HEK293 (cell line): ENCODE measurements around the gene SMPD3.

Experiments
- CTCF ChIA-PET: fragments of 350-600 bp; formaldehyde crosslinking; extraction: SDS; loops from one replicate; lab custom pipeline; 2021; ENCODE audit warnings: antibody characterized with exemption; lab: Yijun Ruan, JAX
- POLR2A ChIA-PET: fragments of 300-600 bp; formaldehyde crosslinking; extraction: SDS; loops from one replicate; lab custom pipeline; 2020; ENCODE audit warnings: antibody characterized with exemption, inconsistent platforms; lab: Yijun Ruan, JAX
- H3K27ac ChIP-seq: fragments of 200-500 bp; sonication (Bioruptor generic); 2 replicates; pipeline ENCODE4 v1.5.1; 2014; ENCODE audit warnings: low read depth, low read length, control low read depth, inconsistent platforms; ENCODE audit errors: extremely low read depth
- H3K36me3 ChIP-seq, 2 experiments: fragments of 200-500 bp in 1 of 2; sonication (Bioruptor generic) in 1 of 2; 1 replicate in 1 of 2; 2 replicates in 1 of 2; pipeline ENCODE4 v1.5.1; 2014 to 2017; ENCODE audit warnings: inconsistent platforms in 2 of 2, low read length in 2 of 2; ENCODE audit not compliant: control insufficient read depth in 2 of 2, insufficient read depth in 1 of 2
- H3K4me1 ChIP-seq: fragments of 200-500 bp; sonication (Bioruptor generic); 2 replicates; pipeline ENCODE4 v1.5.1; 2014; ENCODE audit warnings: mild to moderate bottlenecking, low read length, inconsistent platforms; ENCODE audit not compliant: control insufficient read depth, insufficient read depth
- H3K4me3 ChIP-seq: 2 replicates; pipeline ENCODE4 v1.5.1; 2011; ENCODE audit warnings: low read depth, mild to moderate bottlenecking, control low read depth, low read length, moderate library complexity
- H3K9me3 ChIP-seq: fragments of 200-500 bp; sonication (Bioruptor generic); 2 replicates; pipeline ENCODE4 v1.5.1; 2014; ENCODE audit warnings: low read depth, low read length, inconsistent platforms; ENCODE audit not compliant: control insufficient read depth, insufficient read depth
- BCL6B ChIP-seq: fragments of 450-650 bp; formaldehyde crosslinking; IDR thresholded peaks from 2 replicates; pipeline ENCODE4 v1.5.1; 2017; ENCODE audit warnings: missing biosample characterization, missing genetic modification characterization
- HOXC10 ChIP-seq: sonication (generic); formaldehyde crosslinking; IDR thresholded peaks from 2 replicates; pipeline ENCODE4 v1.8.1; 2023; ENCODE audit warnings: mild to moderate bottlenecking, missing genetic modification reagents
- MYNN ChIP-seq: fragments of 450-650 bp; formaldehyde crosslinking; IDR thresholded peaks from 2 replicates; pipeline ENCODE4 v1.5.1; 2016; ENCODE audit warnings: missing biosample characterization, missing genetic modification characterization, borderline replicate concordance
- REPIN1 ChIP-seq: fragments of 450-650 bp; formaldehyde crosslinking; IDR thresholded peaks from 2 replicates; pipeline ENCODE4 v1.5.1; 2017; ENCODE audit warnings: missing biosample characterization, missing genetic modification characterization, low read depth
- SP3 ChIP-seq: fragments of 450-650 bp; formaldehyde crosslinking; IDR thresholded peaks from 2 replicates; pipeline ENCODE4 v1.5.1; 2016; ENCODE audit warnings: missing biosample characterization, missing genetic modification characterization
- TSHZ1 ChIP-seq: fragments of 450-650 bp; formaldehyde crosslinking; IDR thresholded peaks from 2 replicates; pipeline ENCODE4 v1.5.1; 2016; ENCODE audit warnings: missing biosample characterization, missing genetic modification characterization, borderline replicate concordance
- ZBTB21 ChIP-seq: fragments of 450-650 bp; formaldehyde crosslinking; IDR thresholded peaks from 2 replicates; pipeline ENCODE4 v1.5.1; 2017; ENCODE audit warnings: missing biosample characterization, missing genetic modification characterization
- ZBTB7A ChIP-seq: fragments of 450-650 bp; formaldehyde crosslinking; IDR thresholded peaks from 2 replicates; pipeline ENCODE4 v1.5.1; 2016; ENCODE audit warnings: low read depth, missing biosample characterization, missing genetic modification characterization
- ZNF121 ChIP-seq: fragments of 450-650 bp; formaldehyde crosslinking; IDR thresholded peaks from 2 replicates; pipeline ENCODE4 v1.5.1; 2016; ENCODE audit warnings: missing biosample characterization, missing genetic modification characterization
- ZNF138 ChIP-seq: fragments of 450-650 bp; formaldehyde crosslinking; IDR thresholded peaks from 2 replicates; pipeline ENCODE4 v1.5.1; 2016; ENCODE audit warnings: missing biosample characterization, missing genetic modification characterization, borderline replicate concordance
- ZNF155 ChIP-seq: fragments of 450-650 bp; formaldehyde crosslinking; IDR thresholded peaks from 2 replicates; pipeline ENCODE4 v1.5.1; 2016; ENCODE audit warnings: missing biosample characterization, missing genetic modification characterization
- ZNF157 ChIP-seq: fragments of 450-650 bp; formaldehyde crosslinking; IDR thresholded peaks from 2 replicates; pipeline ENCODE4 v1.5.1; 2016; ENCODE audit warnings: missing biosample characterization, missing genetic modification characterization
- ZNF221 ChIP-seq: fragments of 450-650 bp; formaldehyde crosslinking; IDR thresholded peaks from 2 replicates; pipeline ENCODE4 v1.5.1; 2017; ENCODE audit warnings: missing biosample characterization, missing genetic modification characterization, borderline replicate concordance
- ZNF24 ChIP-seq: fragments of 450-650 bp; formaldehyde crosslinking; IDR thresholded peaks from 2 replicates; pipeline ENCODE4 v1.5.1; 2016; ENCODE audit warnings: missing biosample characterization, missing genetic modification characterization
- ZNF266 ChIP-seq: fragments of 450-650 bp; formaldehyde crosslinking; IDR thresholded peaks from 2 replicates; pipeline ENCODE4 v1.5.1; 2016; ENCODE audit warnings: missing biosample characterization, missing genetic modification characterization, low read depth
- ZNF416 ChIP-seq: fragments of 450-650 bp; formaldehyde crosslinking; IDR thresholded peaks from 2 replicates; pipeline ENCODE4 v1.5.1; 2016; ENCODE audit warnings: missing biosample characterization, missing genetic modification characterization
- ZNF501 ChIP-seq: fragments of 450-650 bp; formaldehyde crosslinking; IDR thresholded peaks from 2 replicates; pipeline ENCODE4 v1.5.1; 2016; ENCODE audit warnings: missing biosample characterization, missing genetic modification characterization
- ZNF514 ChIP-seq: fragments of 450-650 bp; formaldehyde crosslinking; IDR thresholded peaks from 2 replicates; pipeline ENCODE4 v1.5.1; 2016; ENCODE audit warnings: missing biosample characterization, missing genetic modification characterization
- ZNF558 ChIP-seq: fragments of 450-650 bp; formaldehyde crosslinking; IDR thresholded peaks from 2 replicates; pipeline ENCODE4 v1.5.1; 2016; ENCODE audit warnings: missing biosample characterization, missing genetic modification characterization
- ZNF621 ChIP-seq: fragments of 450-650 bp; formaldehyde crosslinking; IDR thresholded peaks from 2 replicates; pipeline ENCODE4 v1.5.1; 2017; ENCODE audit warnings: missing biosample characterization, missing genetic modification characterization
- ZNF629 ChIP-seq: fragments of 450-650 bp; formaldehyde crosslinking; IDR thresholded peaks from 2 replicates; pipeline ENCODE4 v1.5.1; 2017; ENCODE audit warnings: missing biosample characterization, missing genetic modification characterization
- ZNF654 ChIP-seq: fragments of 450-650 bp; formaldehyde crosslinking; IDR thresholded peaks from 2 replicates; pipeline ENCODE4 v1.5.1; 2016; ENCODE audit warnings: low read depth, missing biosample characterization, missing genetic modification characterization
- ZNF664 ChIP-seq: fragments of 450-650 bp; formaldehyde crosslinking; IDR thresholded peaks from 2 replicates; pipeline ENCODE4 v1.5.1; 2016; ENCODE audit warnings: missing biosample characterization, missing genetic modification characterization
- ZNF677 ChIP-seq: fragments of 450-650 bp; IDR thresholded peaks from 2 replicates; pipeline ENCODE4 v1.5.0; 2018; ENCODE audit warnings: missing biosample characterization, mild to moderate bottlenecking, missing genetic modification characterization, moderate library complexity
- ZNF792 ChIP-seq: fragments of 450-650 bp; formaldehyde crosslinking; IDR thresholded peaks from 2 replicates; pipeline ENCODE4 v1.5.1; 2016; ENCODE audit warnings: missing biosample characterization, missing genetic modification characterization
- ZSCAN16 ChIP-seq: fragments of 450-650 bp; formaldehyde crosslinking; IDR thresholded peaks from 2 replicates; pipeline ENCODE4 v1.5.1; 2016; ENCODE audit warnings: missing biosample characterization, missing genetic modification characterization
- ZSCAN18 ChIP-seq: fragments of 450-650 bp; formaldehyde crosslinking; IDR thresholded peaks from 2 replicates; pipeline ENCODE4 v1.5.1; 2016; ENCODE audit warnings: missing biosample characterization, missing genetic modification characterization

Gene SMPD3

GRCh38 chr16:68351463-68351862 is 96.8 kb downstream of the SMPD3 start (continued):
- TF ChIP-seq ZNF221 (no peak), ZNF792 (tag by site-specific recombination) (no peak), ZNF621 (tag by site-specific recombination) (no peak), ZNF24 (tag by site-specific recombination) (no peak)

- no peak for TF ChIP-seq REPIN1 (tag by site-specific recombination)
- TF ChIP-seq TSHZ1 (tag by site-specific recombination) = no peak
- TF ChIP-seq ZNF629 = no peak
- no peak for TF ChIP-seq ZNF501 (tag by site-specific recombination)
- TF ChIP-seq ZNF416 (tag by site-specific recombination) = no peak
- no peak for TF ChIP-seq ZNF514
- no peak for TF ChIP-seq ZNF558
- TF ChIP-seq ZNF138 (tag by site-specific recombination) = no peak
- no peak for TF ChIP-seq ZSCAN16 (tag by site-specific recombination)
- no peak for TF ChIP-seq ZNF266 (tag by site-specific recombination)
- TF ChIP-seq ZNF24 (tag by site-specific recombination) = no peak
- TF ChIP-seq BCL6B (tag by site-specific recombination) = no peak
- POLR2A ChIA-PET = no interaction called here
- CTCF ChIA-PET = interaction anchor here (0.9 to 1.0 kb wide), 2 partner anchors 22 to 44 kb away, joined by 3 read pairs; no protein-coding TSS in a partner anchor
- no peaks in the 10 kb centered on the region for H3K4me1 ChIP-seq
- no peak overlapping the region for H3K4me3 ChIP-seq
- H3K27ac ChIP-seq = no peak overlapping the region
- H3K36me3 ChIP-seq = peaks cover 6 to 98% of the 10 kb centered on the region in 2 experiments; a peak in 2 of 3 replicates
- H3K9me3 ChIP-seq = no peaks in the 10 kb centered on the region
Measured at GRCh38 chr16:68350813-68351350, 97.4 kb downstream of the SMPD3 start.

GRCh38 chr16:68349838-68350410 is 98.4 kb downstream of the SMPD3 start:
- CTCF ChIA-PET = interaction anchor here (0.9 kb wide), 1 partner anchor 21 kb away, joined by 3 read pairs; no protein-coding TSS in a partner anchor
- Histone ChIP-seq H3K36me3 (peaks cover 6 to 98% of the 10 kb centered on the region in 2 experiments; a peak in 2 of 3 replicates), H3K4me1 (no peaks in the 10 kb centered on the region)
- TF ChIP-seq MYNN = no peak
- TF ChIP-seq SP3 (tag by site-specific recombination) = no peak
- no peak for TF ChIP-seq ZNF654 (tag by site-specific recombination)
- no peak for TF ChIP-seq ZNF155
- no peak for TF ChIP-seq ZNF121 (tag by site-specific recombination)
- TF ChIP-seq HOXC10 (CRISPR knock-in tag) = no peak
- no peak for TF ChIP-seq ZNF677 (tag by site-specific recombination)
- no peak for TF ChIP-seq ZNF157 (tag by site-specific recombination)
- TF ChIP-seq ZSCAN18 = no peak
- TF ChIP-seq ZBTB7A (tag by site-specific recombination) = no peak
- TF ChIP-seq ZNF664 (tag by site-specific recombination) = no peak
- no peak for TF ChIP-seq ZBTB21
- TF ChIP-seq, all 188 proteins: peak for 0
- H3K4me3 ChIP-seq = no peak overlapping the region
- POLR2A ChIA-PET = no interaction called here
- H3K9me3 ChIP-seq = no peaks in the 10 kb centered on the region
- H3K27ac ChIP-seq = no peak overlapping the region
